GM12878 (cell line): ENCODE results near the gene LCP1. TPM values are rescaled to one million over a fixed set of nuclear protein-coding genes. Genes with fewer than 3 reads are reported as not detected.
A peak's percentile ranks its signal among the peaks of the same experiment; 100 is the strongest.

ENCODE experiments used
- CHD2 ChIP-seq: IDR thresholded peaks from 2 replicates; pipeline ENCODE4 v1.6.1; 2011; ENCODE audit warnings: low read depth, low read length, improper control_type of control experiment, borderline replicate concordance
- CTCF ChIP-seq, 3 experiments: IDR thresholded peaks in 2 of 3; conservative IDR thresholded peaks in 1 of 3; 2 replicates each; pipeline ENCODE4 v1.5.1; 2011; ENCODE audit warnings: low read depth in 3 of 3, low read length in 3 of 3, mild to moderate bottlenecking in 3 of 3, control low read depth in 2 of 3, moderate library complexity in 2 of 3, inconsistent platforms in 1 of 3, mixed read lengths in 1 of 3; ENCODE audit not compliant: control insufficient read depth in 2 of 3, insufficient read depth in 1 of 3; ENCODE audit errors: extremely low read depth in 1 of 3
- CUX1 ChIP-seq: IDR thresholded peaks from 2 replicates; pipeline ENCODE4 v1.6.1; 2012; ENCODE audit warnings: improper control_type of control experiment, low read depth, low read length; ENCODE audit not compliant: insufficient replicate concordance
- DPF2 ChIP-seq: fragments of 450-650 bp; IDR thresholded peaks from 2 replicates; pipeline ENCODE4 v1.6.1; 2017; ENCODE audit warnings: mild to moderate bottlenecking
- FOXK2 ChIP-seq: fragments of 450-650 bp; IDR thresholded peaks from 2 replicates; pipeline ENCODE4 v1.6.1; 2017; ENCODE audit warnings: mild to moderate bottlenecking, moderate library complexity
- MTA2 ChIP-seq: fragments of 450-650 bp; IDR thresholded peaks from 2 replicates; pipeline ENCODE4 v1.6.1; 2016; ENCODE audit warnings: low read depth, mild to moderate bottlenecking, moderate library complexity
- NBN ChIP-seq: fragments of 450-650 bp; IDR thresholded peaks from 2 replicates; pipeline ENCODE4 v1.6.1; 2016
- RAD21 ChIP-seq: IDR thresholded peaks from 2 replicates; pipeline ENCODE4 v1.6.1; 2011; ENCODE audit warnings: mild to moderate bottlenecking, low read depth, low read length, moderate library complexity; ENCODE audit not compliant: insufficient read depth
- RAD51 ChIP-seq: fragments of 450-650 bp; IDR thresholded peaks from 2 replicates; pipeline ENCODE4 v1.6.1; 2016; ENCODE audit warnings: moderate library complexity, mild to moderate bottlenecking, inconsistent platforms
- SKIL ChIP-seq: fragments of 450-650 bp; IDR thresholded peaks from 2 replicates; pipeline ENCODE4 v1.6.1; 2017; ENCODE audit warnings: mild to moderate bottlenecking, low read depth, inconsistent platforms; ENCODE audit not compliant: poor library complexity, severe bottlenecking
- SMC3 ChIP-seq: IDR thresholded peaks from 2 replicates; pipeline ENCODE4 v1.6.1; 2011; ENCODE audit warnings: low read length, improper control_type of control experiment, borderline replicate concordance
- SREBF2 ChIP-seq: IDR thresholded peaks from 2 replicates; pipeline ENCODE4 v1.6.1; 2012; ENCODE audit warnings: mild to moderate bottlenecking, low read length
- WRNIP1 ChIP-seq: IDR thresholded peaks from 2 replicates; pipeline ENCODE4 v1.6.1; 2011; ENCODE audit warnings: low read depth, low read length, improper control_type of control experiment, borderline replicate concordance
- ZNF24 ChIP-seq: fragments of 450-650 bp; IDR thresholded peaks from 2 replicates; pipeline ENCODE4 v1.6.1; 2017; ENCODE audit warnings: antibody characterized with exemption, mild to moderate bottlenecking
- polyA plus RNA-seq, 11 experiments: library from polyadenylated mRNA; depleted of rRNA in 4 of 11; unstranded in 6 of 11; stranded (reverse) in 5 of 11; fragments of >200 nt; fragmentation: Nextera tagmentation in 4 of 11; fragmentation: Illumina TruSeq in 1 of 11; extraction: Ambion mirVana in 4 of 11; extraction: Trizol in 1 of 11; gene quantifications; 1 replicate in 1 of 11; 2 replicates in 10 of 11; pipeline versions ENCODE4 v1.2.1 to v1.2.3, GENCODE V29; 2011 to 2016; ENCODE audit warnings: inconsistent platforms in 2 of 11, missing spikeins in 2 of 11, low read depth in 1 of 11
- total RNA-seq, 4 experiments: library from RNA; depleted of rRNA in 3 of 4; stranded (reverse); fragments of >200 nt in 3 of 4; fragmentation: Illumina TruSeq in 1 of 4; extraction: Trizol in 1 of 4; gene quantifications; 2 replicates each; pipeline versions ENCODE4 v1.2.1 to v1.2.3, GENCODE V29; 2013 to 2021

The LCP1 gene
- total and polyA plus RNA-seq, 10 of the 15 experiments (the other 5 are each of a cell fraction or from before 2014, with no cell fraction given), result 775 to 2,201 (median 1,556) TPM

- 0 out of 2 replicates have a peak, but pooled peaks have one; percentile 10 for TF ChIP-seq ZNF24
- TF ChIP-seq FOXK2, result no peak
- TF ChIP-seq SREBF2, result no peak
- no peak for TF ChIP-seq NBN
- peak; percentile 70 to 79 (median 78) for TF ChIP-seq CTCF (IDR thresholded peaks at IDR 0.05 in 2 of 3, conservative IDR thresholded peaks at IDR 0.05 in 1 of 3; ENCODE audit: control insufficient read depth in 2 of 3, extremely low read depth in 1 of 3, insufficient read depth in 1 of 3, low read depth in 3 of 3, low read length in 3 of 3)
- TF ChIP-seq RAD51, result 0 out of 2 replicates have a peak, but pooled peaks have one; percentile 17
- no peak for TF ChIP-seq MTA2
- 0 out of 2 replicates have a peak, but pooled peaks have one; percentile 21 for TF ChIP-seq WRNIP1
- peak; percentile 67 for TF ChIP-seq RAD21
- TF ChIP-seq SMC3, result peak; percentile 64; the same call in 1 of the 2 replicates
- TF ChIP-seq CHD2, result no peak
- no peak for TF ChIP-seq DPF2
- peak; percentile 39 for TF ChIP-seq CUX1
- TF ChIP-seq SKIL, result peak; percentile 47
These were observed 21.4 kb downstream of the LCP1 start (continued) for GRCh38 chr13:46160471-46161066.
